ENCODE data around the gene ENHO.
A peak's percentile ranks its signal among the peaks of the same experiment; 100 is the strongest.

Gene ENHO

GRCh38 chr9:34526026-34526425 is 3.2 kb upstream of the ENHO start:
- TF ChIP-seq, protein P1, sequence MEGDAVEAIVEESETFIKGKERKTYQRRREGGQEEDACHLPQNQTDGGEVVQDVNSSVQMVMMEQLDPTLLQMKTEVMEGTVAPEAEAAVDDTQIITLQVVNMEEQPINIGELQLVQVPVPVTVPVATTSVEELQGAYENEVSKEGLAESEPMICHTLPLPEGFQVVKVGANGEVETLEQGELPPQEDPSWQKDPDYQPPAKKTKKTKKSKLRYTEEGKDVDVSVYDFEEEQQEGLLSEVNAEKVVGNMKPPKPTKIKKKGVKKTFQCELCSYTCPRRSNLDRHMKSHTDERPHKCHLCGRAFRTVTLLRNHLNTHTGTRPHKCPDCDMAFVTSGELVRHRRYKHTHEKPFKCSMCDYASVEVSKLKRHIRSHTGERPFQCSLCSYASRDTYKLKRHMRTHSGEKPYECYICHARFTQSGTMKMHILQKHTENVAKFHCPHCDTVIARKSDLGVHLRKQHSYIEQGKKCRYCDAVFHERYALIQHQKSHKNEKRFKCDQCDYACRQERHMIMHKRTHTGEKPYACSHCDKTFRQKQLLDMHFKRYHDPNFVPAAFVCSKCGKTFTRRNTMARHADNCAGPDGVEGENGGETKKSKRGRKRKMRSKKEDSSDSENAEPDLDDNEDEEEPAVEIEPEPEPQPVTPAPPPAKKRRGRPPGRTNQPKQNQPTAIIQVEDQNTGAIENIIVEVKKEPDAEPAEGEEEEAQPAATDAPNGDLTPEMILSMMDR (IDR thresholded peaks at IDR 0.05), result no peak
- Histone ChIP-seq H3K27ac (no peak overlapping the region), H3K4me3 (no peak overlapping the region)
- DNase-seq (ENCODE audit: low spot score), result no peak

GRCh38 chr9:34524349-34524748 is 1.6 kb upstream of the ENHO start:
- no peak for DNase-seq (ENCODE audit: low spot score)
- no peak overlapping the region for H3K27ac ChIP-seq
- no peak overlapping the region for H3K4me3 ChIP-seq
- TF ChIP-seq, protein P1 (IDR thresholded peaks at IDR 0.05), result no peak

DNA sequence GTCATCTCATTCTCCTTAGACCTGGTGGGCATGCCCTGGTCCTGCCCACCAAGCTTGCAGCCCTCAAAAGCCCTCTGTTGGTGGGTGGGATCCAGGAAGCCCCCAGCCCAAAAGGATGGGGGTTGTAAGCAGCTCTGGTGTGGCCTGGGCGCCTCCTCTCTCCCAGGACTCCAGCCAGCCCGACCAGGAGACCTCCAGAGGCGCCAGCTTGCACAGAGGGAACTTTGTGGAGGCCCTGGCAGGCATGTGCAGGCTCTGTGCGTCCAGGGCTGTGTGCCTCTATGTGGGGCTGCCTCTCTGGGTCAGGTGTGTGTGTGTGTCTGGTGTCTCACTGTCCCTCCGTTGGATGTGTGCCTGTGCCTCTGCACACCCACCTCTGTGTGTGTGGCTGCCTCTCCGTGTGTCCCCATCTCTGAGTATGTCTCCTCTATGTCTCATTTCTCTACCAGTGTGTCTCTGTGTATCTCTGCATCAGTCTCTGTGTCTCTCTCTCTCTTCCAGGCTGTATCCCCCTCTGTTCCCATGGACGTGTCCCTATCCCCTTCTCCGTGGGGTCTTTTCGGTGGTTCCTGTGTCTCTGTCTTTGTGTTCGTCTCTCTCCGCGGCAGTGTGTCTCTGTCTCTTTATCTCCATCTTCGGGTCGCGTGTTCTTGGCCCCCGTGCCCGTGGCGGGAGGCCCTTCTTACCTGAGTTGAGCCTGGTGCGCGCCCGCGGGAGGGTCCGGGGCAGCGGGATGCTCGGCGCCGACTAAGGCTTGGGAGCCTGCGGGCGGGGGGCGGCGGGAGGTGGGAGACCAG is 501 bp downstream of the ENHO start:
- Histone ChIP-seq H3K4me3 (peak overlapping the region; percentile 78), H3K27ac (peak overlapping the region in 1 of 2 donors; percentile 42)
- TF ChIP-seq, protein P1 (IDR thresholded peaks at IDR 0.05), result no peak
- no peak for DNase-seq (ENCODE audit: low spot score)

- Histone ChIP-seq H3K4me3 (no peak overlapping the region), H3K27ac (no peak overlapping the region)
- no peak for DNase-seq (ENCODE audit: low spot score)
- TF ChIP-seq, protein P1 (IDR thresholded peaks at IDR 0.05), result no peak
Observed at GRCh38 chr9:34521406-34522045, 1.3 kb downstream of the ENHO start.

DNA sequence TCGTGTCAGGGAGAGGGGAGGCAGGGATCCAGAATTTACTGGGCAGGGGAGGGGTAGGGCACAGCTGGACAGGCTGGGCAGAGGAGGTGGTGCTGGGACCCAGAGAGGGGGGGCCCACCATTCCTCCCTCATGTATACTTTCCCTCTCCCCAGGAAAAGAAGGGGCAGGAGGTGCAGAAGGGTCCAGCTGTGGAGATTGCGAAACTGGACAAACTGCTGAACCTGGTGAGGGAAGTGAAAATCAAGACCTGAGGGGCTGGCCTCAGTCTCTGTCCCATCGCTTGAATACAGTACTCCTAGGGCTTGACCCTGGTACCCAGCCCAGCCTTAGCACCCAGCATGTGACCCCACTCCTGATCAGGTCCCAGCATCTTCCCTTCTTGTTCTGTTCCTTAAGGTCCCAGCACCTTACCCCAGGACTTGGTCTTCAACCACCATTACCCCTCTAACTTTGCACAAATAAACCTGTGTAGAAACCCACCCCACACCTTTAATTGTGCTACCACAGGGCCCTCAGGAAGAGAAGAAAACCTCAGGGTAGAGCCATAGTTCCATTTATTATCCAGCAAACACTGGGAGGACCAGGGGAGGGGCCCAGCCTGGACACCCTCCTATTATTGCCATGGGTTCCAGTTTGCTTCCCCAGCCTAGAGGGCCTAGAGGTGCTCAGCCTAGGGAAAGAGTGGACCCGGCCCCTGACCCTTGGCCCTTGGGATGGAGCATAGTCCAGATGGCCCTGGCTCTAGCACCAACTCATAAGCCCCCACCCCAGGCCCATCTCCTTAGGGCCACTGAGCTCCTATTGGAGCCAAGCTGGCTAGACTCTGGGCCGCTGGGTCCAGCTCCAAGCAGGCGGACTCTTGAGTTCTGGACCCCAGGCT is 2.0 kb downstream of the ENHO start:
- no peak for DNase-seq (ENCODE audit: low spot score)
- H3K4me3 ChIP-seq, result no peak overlapping the region
- H3K27ac ChIP-seq, result no peak overlapping the region
- TF ChIP-seq, protein P1 (IDR thresholded peaks at IDR 0.05), result no peak

- TF ChIP-seq, protein P1 (IDR thresholded peaks at IDR 0.05), result no peak
- no peak for DNase-seq (ENCODE audit: low spot score)
- H3K4me3 ChIP-seq, result no peak overlapping the region
- H3K27ac ChIP-seq, result no peak overlapping the region
Observed at GRCh38 chr9:34520096-34520495, 2.7 kb downstream of the ENHO start.

Measured in coronary artery (tissue), 2 donors.